ENCODE measurements around the gene LOXL1.

Gene LOXL1

GRCh38 chr15:73900095-73900712 lies 26.1 kb upstream of the LOXL1 start:
- peak; percentile 36 for DNase-seq (ENCODE audit: low read depth)

- no peak for DNase-seq (ENCODE audit: low read depth)
These were observed 25.0 kb upstream of the LOXL1 start for GRCh38 chr15:73901126-73901810.

- no peak for DNase-seq (ENCODE audit: low read depth)
These were observed 23.9 kb upstream of the LOXL1 start for GRCh38 chr15:73902121-73903020.

- DNase-seq (ENCODE audit: low read depth), result no peak
These were observed 22.0 kb upstream of the LOXL1 start for GRCh38 chr15:73904026-73904815.

- no peak for DNase-seq (ENCODE audit: low read depth)
These were observed 20.9 kb upstream of the LOXL1 start for GRCh38 chr15:73905225-73905827.

- peak; percentile 62 for DNase-seq (ENCODE audit: low read depth)
These were observed 19.8 kb upstream of the LOXL1 start for GRCh38 chr15:73906346-73907034.

- no peak for DNase-seq (ENCODE audit: low read depth)
These were observed 19.2 kb upstream of the LOXL1 start for GRCh38 chr15:73907035-73907408.

GRCh38 chr15:73908030-73908821 lies 18.0 kb upstream of the LOXL1 start:
- DNase-seq (ENCODE audit: low read depth), result peak; percentile 71

GRCh38 chr15:73908822-73909122 lies 17.5 kb upstream of the LOXL1 start:
- DNase-seq (ENCODE audit: low read depth), result no peak

GRCh38 chr15:73909651-73910050 lies 16.6 kb upstream of the LOXL1 start:
- no peak for DNase-seq (ENCODE audit: low read depth)

- DNase-seq (ENCODE audit: low read depth), result no peak
These were observed 15.5 kb upstream of the LOXL1 start for GRCh38 chr15:73910522-73911303.

GRCh38 chr15:73912030-73912596 lies 14.1 kb upstream of the LOXL1 start:
- no peak for DNase-seq (ENCODE audit: low read depth)

- no peak for DNase-seq (ENCODE audit: low read depth)
These were observed 12.1 kb upstream of the LOXL1 start for GRCh38 chr15:73914145-73914544.

GRCh38 chr15:73915082-73915481 lies 11.2 kb upstream of the LOXL1 start:
- DNase-seq (ENCODE audit: low read depth), result no peak

- DNase-seq (ENCODE audit: low read depth), result no peak
These were observed 7.5 kb upstream of the LOXL1 start for GRCh38 chr15:73918784-73919183.

- DNase-seq (ENCODE audit: low read depth), result no peak
These were observed 6.6 kb upstream of the LOXL1 start for GRCh38 chr15:73919706-73920105.

GRCh38 chr15:73921254-73921925 lies 4.9 kb upstream of the LOXL1 start:
- DNase-seq (ENCODE audit: low read depth), result no peak
